Sciatic nerve (tissue), 2 donors: ENCODE results near the gene WFDC5. TPM values are rescaled to one million over a fixed set of nuclear protein-coding genes. Genes with fewer than 3 reads are reported as not detected.
"Not testable (repeated sequence)": the region's sequence is repeated elsewhere in the genome, so short reads cannot be mapped to it uniquely, and the experiment has no call there.

Experiments used
- ATAC-seq: fragments of 200-7000 bp; cut with Tn5 transposase; one replicate; pipeline ENCODE4 v1.9.1; 2020; ENCODE audit warnings: mild to moderate bottlenecking, moderate library complexity
- DNase-seq: peaks from one replicate; pipeline ENCODE4 v3.0.0-alpha.2; 2020; ENCODE audit warnings: low spot score
- intact Hi-C: fragments of 100-400 bp; cut with DNase I; formaldehyde crosslinking; loops from one replicate; pipeline ENCODE4 v1.14.2; 2022
- total RNA-seq: library from RNA; stranded (reverse); fragmentation: NEBNext Ultra II Directional; extraction: Animal tissue kit (Norgen Biotek cat#: 25700); gene quantifications from one replicate; pipeline ENCODE4 v1.2.1, GENCODE V29; 2021
- donor health status: DM: no; HTN: no; CAD: no.
- donor health status: DM: no; HTN: no; CAD: no.

WFDC5 gene, protein sequence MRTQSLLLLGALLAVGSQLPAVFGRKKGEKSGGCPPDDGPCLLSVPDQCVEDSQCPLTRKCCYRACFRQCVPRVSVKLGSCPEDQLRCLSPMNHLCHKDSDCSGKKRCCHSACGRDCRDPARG
- not detected for total RNA-seq

DNA sequence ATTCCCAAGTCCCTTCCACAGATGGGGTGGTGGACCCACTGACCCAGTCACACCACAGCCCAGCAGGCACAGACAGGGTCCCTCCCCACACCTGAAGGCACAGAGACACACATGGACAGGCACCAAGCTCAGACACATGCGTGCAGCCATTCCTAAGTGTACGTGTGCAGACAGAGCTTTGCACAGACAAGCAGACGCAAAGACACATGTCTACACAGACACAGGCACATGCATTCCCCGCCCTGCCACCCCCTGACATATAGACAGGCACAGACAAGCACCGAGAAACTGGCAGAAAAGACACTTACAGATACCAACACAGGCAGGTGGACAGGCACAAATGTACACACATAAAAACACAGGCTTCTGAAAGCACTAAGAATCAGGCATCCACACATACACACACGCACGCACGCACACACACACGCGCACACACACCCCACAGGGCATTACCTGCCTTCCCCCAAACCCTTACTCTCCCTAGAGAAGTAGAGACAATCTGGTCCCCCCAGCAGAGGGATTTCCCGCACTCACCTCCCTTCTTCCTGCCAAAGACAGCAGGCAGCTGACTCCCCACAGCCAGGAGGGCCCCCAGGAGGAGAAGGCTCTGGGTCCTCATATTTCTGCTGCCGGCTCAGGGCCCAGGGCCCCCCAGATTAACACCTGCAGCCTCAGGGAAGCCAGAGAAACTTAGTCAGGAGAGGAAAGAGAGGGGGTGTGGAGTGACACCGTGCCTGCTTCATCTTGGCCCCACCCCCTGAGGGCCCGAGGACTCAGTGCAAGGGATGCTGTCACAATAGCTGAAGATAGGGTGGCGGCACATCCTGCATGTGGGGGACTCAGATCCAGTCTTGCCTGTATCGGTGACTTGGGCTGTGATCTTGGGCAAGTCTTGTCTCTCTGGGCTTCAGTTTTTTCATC is at the start of gene WFDC5:
TSS of gene WFDC5 (minus strand) at position 710 of the 921 bp plus-strand sequence. CDS start at position 619, 91 bp downstream.
- ATAC-seq (no peak), DNase-seq (peak; percentile 23)
- intact Hi-C loops, result no loop called here

DNA sequence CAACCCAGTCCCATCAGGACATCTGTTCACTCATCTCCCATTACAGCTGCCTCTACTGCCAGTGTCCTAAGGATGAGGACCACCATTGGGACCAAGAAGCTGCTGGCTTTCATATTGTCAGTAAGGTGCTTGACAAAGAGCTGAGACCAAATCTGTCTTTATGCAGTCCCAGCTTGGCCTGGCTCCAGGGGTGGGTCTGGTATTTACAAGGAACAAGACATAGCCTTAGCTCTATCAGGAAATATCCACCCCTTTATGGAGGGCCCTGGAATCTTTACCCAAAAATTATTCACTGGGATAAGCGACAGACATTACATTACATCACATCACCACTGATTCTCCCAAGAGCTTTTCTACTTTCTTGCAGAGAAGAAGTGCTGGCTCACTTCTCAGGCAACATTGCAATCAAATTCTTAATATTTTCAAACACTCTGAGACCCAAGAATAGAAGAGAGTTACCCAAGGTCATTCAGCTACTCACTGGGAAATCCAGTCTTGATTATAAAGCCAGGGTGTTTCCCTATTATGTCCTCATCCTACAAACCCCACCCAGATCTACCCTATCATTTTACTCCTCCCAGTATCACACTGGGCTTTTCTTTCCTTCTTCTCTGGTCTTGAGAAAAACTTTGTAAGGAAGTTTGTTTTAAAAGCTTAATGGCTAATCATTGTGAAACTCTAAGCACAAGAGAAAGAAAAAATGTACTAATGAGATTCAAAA is 48.3 kb upstream of the WFDC5 start:
- ATAC-seq, result no peak
- DNase-seq, result no peak
- intact Hi-C loops, result no loop called here

DNA sequence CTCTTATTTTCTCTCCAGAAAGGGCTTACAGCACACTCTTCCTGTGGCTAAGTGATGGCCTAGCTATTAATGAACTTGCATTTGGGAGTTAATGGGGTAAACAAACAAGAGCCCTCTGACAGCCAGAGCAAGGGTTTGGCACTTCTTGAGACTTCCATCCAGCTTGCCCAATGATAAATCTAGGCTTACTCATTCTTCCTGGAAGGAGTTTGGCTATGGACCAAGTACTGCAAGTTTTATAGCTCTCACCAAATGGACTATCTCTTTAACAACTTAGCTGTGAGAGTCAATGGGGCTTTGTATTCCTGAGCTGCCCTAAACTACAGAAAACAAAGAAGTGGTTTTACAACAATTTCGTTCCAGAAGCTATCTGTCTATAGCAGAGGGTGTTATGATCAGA is 43.0 kb upstream of the WFDC5 start:
- intact Hi-C loops, result no loop called here
- DNase-seq (no peak), ATAC-seq (no peak)

DNA sequence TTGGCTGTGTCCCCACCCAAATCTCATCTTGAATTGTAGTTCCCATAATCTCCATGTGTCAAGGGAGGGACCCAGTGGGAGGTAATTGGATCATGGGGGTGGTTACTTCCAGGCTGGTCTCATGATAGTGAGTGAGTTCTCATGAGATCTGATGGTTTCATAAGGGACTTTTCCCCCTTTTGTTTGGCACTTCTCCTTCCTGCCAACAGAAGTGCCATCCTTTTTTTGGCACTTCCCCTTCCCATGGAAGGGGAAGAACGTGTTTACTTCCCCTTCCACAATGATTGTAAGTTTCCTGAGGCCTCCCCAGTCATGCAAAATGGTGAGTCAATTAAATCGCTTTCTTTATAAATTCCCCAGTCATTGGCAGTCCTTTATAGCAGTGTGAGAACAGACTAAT is 41.7 kb upstream of the WFDC5 start:
- DNase-seq (no peak), ATAC-seq (no peak)
- intact Hi-C loops, result no loop called here

DNA sequence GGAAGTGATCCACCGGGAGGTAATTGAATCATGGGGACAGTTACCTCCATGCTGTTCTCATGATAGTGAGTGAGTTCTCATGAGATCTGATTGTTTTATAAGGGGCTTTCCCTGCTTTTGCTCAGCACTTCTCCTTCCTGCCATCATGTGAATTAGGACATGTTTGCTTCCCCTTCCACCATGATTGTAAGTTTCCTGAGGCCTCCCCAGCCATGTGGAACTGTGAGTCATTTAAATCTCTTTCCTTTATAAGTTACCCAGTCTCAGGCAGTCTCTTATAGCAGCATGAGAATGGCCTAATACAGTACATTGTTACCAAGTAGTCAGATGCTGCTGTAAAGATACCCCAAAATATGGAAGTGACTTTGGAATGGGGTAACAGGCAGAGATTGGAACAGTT is 39.8 kb upstream of the WFDC5 start:
- intact Hi-C loops, ATAC-seq, DNase-seq: not testable (repeated sequence)

DNA sequence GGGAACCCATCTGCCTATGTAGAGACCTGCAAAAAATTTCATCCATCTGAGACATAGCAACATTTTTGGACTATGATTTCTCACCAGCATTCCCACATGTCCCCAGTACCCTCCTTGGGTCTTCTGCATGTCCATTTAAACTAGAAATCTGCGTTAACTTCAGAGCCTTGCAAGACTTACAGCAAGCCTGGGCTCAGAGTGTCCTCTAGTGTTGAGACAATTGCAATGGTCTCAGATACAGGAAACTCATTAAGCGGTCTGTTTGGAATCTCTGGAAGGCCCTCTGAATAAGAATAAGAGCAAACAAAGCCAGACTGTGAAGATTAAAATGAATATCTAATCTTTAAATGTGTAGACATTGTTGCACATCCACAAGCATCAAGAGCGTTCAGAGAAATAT is 39.2 kb upstream of the WFDC5 start:
- ATAC-seq (no peak), DNase-seq (no peak)
- intact Hi-C loops, result no loop called here

DNA sequence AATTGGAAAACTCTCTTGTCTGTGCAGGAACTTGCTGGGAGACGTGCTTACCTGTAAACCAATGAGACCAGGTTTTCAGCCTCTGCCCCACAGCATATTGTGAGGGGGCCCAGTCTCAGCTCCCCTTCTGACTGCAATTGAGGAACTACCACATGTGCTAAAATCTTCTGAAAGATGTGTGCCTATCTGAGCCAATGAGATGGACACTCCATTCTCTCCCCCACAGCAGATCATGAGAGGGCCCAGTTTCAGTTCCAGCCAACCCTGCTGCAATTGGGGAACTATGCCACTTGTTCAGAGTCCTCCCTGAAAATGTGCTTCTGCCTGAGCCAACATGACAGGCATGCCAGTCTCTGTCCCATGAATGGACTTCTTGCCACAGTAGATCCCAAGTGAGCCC is 38.8 kb upstream of the WFDC5 start:
- intact Hi-C loops, result no loop called here
- DNase-seq, result no peak
- ATAC-seq, result peak; percentile 52

DNA sequence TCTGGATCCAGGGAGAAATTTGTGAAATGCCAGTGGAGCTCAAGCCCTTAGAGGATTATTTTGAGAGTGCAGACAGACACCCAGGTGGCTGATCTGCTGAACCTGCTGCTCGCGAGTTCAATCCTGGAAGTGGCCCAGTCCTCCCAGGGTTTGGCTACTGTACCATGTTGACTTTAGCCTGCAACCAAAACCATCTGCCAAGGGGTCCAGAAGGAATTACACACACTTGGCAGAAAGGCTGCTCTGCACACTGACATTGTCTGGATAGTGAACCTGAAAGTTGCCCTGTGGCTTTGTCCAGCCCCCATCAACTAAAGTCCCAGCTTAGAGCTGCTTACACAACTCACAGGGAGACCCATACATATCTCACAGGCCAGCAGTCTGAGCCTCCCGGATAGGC is 38.2 kb upstream of the WFDC5 start:
- ATAC-seq, result no peak
- intact Hi-C loops, result no loop called here

DNA sequence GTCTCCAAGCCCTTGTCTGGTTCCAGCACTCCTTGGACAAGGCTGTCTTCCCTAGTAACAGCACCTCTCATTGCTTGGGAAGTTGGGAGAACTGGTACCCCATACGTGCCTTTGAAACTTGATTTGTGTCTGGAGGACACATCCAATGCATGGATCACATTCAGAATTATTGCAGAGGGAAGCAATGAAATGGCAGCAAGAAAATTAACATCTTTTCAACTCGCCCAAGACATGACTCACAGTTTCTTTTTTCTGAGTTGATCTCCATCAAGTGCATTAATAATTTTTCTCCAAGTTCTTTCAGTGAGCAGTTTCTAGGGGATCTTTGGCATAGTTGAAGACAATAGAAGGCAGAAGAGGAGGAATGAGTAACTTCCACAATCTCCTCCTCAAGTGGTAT is 37.4 kb upstream of the WFDC5 start:
- no peak for ATAC-seq
- DNase-seq, result no peak
- intact Hi-C loops, result no loop called here

More for the DNA sequence above, 38.2 kb upstream of the WFDC5 start:
- DNase-seq, result no peak

DNA sequence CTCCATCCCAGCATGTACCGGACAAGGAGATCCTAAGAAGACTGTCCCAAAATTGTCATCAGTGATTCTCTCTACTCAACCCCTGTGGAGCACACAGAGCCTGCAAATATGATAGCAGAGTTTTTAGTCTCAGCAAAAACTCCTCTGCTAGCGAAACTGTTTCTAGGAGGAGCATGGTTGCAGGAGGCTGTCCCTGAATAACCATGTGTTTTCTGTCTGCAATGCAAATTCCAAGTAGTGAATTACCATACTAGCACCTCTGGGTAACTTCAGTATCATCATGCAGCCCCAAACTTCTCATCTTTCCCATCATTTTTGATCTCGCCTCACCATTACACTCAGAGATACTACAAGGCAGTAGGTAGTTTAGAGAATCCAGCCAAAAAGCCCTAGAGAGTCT is 34.1 kb upstream of the WFDC5 start:
- DNase-seq (no peak), ATAC-seq (no peak)
- intact Hi-C loops, result no loop called here

DNA sequence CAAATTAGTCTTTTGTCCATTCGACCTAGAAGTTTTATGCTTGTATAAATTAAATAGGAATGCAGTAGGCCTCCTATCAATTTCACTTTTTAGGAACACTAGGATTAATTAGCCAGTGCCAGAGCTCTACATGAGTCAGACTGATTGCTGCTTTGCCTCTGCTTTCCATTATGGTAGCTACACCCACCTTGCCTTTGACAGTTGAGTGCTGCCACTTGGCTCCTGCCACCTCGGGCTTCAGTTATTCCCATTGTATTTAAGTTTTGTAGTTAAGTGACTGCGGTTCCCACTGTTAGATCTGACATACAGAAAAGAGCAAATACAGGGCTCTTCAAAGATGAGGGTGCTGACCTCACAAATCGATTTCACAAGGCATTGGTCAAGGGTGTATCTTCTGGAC is 25.9 kb upstream of the WFDC5 start:
- intact Hi-C loops, result no loop called here

DNA sequence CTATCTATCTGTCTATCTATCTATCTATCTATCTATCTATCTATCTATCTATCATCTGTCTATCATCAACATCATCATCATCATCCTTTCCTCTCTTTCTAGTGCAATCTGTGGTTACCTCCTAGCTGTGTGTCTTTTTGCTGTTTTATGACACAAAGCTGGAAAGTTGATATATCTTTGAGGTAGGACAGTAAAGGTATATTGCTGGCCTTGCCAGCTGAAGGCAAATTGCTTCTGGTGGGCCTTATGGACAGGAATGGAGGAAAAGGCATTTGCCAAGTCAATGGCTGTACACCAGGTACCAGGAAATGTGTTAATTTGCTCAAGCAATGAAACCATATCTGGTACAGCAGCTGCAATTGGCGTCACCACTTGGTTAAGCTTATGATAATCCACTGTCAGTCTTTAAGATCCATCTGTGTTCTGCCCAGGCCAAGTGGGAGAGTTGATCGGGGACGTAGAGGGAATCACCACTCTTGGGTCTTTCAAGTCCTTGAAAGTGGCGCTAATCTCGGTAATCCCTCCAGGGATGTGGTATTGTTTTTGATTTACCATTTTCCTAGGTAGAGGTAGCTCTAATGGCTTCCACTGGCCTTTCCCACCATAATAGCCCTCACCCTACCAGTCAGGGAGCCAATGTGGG is 24.9 kb upstream of the WFDC5 start:
- intact Hi-C loops, ATAC-seq, DNase-seq: not testable (repeated sequence)

More for the DNA sequence above, 25.9 kb upstream of the WFDC5 start:
- ATAC-seq, result no peak
- DNase-seq, result no peak

DNA sequence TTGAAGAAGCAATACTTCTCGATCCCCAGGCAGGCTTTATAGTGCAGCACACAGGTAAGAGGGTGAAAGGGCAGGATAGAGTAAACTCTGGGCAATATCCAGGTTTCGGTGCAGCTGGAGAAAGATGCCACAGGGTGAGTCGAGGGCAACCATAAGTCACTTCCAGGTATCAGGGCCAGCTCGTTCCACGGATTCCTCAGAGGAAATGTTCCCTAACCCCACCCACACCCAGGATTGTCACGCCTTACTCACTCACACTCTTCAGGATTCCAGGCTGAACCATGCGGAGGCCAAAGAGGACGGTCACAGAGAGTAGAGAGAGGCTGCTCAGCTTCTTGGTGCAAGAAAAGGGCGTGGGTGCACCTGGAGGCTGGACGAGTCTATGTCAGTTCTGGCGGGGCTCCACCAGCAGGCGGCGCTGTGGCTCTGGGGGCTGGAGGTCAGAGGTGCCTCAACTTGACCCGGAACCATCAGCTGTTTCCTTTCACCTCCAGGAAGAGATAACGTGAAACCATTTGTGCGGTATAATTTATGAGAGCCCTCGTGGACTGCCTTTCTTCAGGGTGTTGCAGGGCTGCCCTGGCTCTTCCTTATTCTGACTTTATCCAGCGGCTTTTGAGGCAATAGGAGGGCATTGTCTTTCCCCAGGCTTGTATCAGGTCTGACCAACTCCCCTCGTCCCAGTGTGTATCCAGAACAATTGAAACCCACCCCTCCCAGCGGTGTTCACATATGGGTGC is 23.8 kb upstream of the WFDC5 start:
- intact Hi-C loops, result no loop called here
- DNase-seq (peak; percentile 66), ATAC-seq (no peak)

DNA sequence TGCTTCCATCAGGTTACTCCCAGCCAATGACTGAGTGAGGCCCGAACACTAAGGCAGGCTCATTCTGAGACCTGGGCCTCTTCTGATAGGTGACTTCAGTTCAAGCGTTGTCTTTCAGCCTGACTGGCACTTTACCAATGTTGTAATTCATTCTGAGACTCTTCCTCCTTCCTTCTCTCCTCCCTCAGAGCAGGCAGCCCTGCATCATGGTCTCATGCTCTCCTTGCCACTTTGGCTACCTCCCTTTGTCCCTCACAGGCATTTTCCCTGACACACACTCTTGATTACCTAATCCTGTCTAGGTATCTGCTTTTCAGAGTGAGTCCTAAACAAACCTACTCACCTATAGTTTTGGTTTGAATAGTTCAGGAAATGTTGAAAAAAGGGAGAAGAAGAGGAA is 21.9 kb upstream of the WFDC5 start:
- no peak for ATAC-seq
- intact Hi-C loops, result no loop called here

DNA sequence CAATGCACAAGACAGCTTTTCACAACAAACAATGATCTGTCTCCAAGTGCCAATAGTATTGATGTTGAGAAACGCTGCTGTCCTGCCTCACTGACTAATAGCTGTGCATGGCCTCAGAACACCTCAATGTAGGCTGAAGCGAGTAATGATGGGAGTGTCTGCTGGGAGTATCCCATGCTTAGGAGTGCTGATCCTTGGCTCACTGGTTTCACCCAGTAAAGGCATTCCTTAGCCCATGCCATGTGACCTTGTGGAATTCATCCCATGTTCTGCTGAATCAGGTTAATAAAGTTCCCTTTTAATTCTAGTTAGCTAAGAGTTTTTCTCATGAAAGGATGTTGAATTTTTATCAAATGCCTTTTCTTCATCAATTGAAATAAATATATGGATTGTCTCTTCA is 13.1 kb upstream of the WFDC5 start:
- ATAC-seq, result no peak
- intact Hi-C loops, result no loop called here

More for the DNA sequence above, 21.9 kb upstream of the WFDC5 start:
- no peak for DNase-seq

DNA sequence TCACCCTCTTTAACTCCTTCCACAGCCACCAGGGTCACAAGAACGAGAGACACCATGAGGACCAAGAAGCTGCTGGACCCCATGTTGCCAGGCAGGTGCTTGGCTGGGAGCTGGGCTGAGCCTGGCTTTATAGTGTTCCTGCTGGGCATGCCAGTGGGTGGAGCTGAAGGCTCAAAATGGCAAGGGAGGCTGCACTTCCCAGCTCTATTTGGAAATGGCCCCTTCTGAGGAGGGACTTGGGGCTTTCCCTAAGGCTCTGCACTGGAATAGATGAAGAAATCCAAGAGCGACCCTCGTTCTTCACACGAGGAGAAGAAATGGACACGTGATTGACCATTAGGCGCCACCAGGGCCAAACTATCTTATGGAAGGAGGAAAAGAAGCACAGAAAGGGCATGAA is 9.4 kb upstream of the WFDC5 start, which contains the start of gene WFDC12:
TSS of gene WFDC12 (minus strand) at position 101 of the 400 bp plus-strand sequence. CDS start at position 83, 18 bp downstream.
- ATAC-seq (no peak), DNase-seq (no peak)
- intact Hi-C loops, result no loop called here

More for the DNA sequence above, 13.1 kb upstream of the WFDC5 start:
- no peak for DNase-seq

DNA sequence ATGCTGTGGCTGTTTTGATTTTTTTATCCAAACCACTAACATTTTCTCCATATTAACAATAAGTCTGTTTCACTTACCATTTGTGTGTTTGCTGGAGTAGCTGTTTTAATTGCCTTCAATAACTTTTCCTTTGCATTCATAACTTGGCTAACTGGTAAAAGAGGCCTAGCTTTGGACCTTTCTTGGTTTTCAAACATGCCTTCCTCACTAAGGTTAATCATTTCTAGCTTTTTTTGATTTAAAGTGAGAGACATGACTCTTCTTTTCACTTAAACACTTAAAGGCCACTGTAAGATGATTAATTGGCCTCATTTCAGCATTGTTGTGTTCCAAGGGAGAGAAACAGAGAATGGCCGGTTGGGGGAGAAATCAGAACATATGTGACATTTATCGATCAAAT is 6.4 kb upstream of the WFDC5 start:
- intact Hi-C loops, result no loop called here
- DNase-seq, result no peak

DNA sequence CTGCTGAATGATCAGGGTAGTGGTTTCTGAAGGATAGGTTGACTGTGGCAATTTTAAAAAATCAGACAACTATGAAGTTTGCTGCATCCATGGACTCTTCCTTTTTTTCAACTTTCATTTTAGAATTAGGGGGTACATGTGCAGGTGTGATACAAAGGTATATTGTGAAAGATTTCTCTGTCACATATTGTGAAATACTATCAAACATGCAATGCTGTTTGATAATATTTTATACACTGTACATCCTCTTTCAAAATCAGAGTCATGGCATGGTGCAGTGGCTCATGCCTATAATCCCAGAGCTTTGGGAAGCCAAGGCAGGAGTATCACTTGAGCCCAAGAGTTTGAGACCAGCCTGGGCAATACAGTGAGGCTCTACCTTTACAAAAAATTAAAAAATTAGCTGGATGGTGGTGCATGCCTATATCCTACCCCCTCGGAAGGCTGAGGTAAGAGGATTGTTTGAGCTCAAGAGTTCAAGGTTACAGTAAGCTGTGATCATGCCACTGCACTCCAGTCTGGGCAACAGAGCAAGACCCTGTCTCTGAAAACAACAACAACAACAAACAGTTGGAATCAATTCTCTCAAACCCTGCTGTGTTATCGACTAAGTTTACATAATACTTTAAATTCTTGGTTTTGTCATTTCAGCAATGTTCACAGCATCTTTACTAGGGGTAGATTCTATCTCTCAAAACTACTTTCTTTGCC is 4.7 kb upstream of the WFDC5 start:
- no peak for ATAC-seq
- DNase-seq, result no peak
- intact Hi-C loops, result no loop called here

More for the DNA sequence above, 6.4 kb upstream of the WFDC5 start:
- ATAC-seq, result no peak
